ENCODE measurements around the gene S1PR4.

Gene S1PR4, protein sequence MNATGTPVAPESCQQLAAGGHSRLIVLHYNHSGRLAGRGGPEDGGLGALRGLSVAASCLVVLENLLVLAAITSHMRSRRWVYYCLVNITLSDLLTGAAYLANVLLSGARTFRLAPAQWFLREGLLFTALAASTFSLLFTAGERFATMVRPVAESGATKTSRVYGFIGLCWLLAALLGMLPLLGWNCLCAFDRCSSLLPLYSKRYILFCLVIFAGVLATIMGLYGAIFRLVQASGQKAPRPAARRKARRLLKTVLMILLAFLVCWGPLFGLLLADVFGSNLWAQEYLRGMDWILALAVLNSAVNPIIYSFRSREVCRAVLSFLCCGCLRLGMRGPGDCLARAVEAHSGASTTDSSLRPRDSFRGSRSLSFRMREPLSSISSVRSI

DNA sequence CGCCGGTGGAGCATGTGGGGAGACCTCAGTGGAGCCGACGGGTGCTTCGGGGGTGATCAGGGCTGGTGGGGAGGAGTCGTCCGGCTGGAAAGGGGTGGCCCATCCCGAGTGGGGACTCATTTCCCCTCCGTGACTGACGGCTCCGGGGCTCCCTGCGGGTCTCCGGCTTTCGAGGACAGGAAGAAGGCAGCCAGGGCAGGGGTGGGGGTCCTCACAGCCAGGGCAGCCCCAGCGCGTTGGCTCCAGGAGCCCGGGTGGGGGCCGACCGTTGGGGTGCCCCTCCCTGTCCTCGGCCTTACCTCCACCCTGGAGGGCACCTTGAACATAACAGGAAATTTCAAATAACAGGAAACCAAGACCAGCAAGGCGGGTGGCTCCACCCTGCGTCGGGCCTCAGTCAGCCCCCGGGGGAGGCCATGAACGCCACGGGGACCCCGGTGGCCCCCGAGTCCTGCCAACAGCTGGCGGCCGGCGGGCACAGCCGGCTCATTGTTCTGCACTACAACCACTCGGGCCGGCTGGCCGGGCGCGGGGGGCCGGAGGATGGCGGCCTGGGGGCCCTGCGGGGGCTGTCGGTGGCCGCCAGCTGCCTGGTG is at the start of gene S1PR4:
Gene S1PR4, plus strand, starts transcription at position 393 of the 596 bp plus-strand sequence. Its CDS starts 24 bp downstream, at position 417.
- no peak for DNase-seq

- no peak for DNase-seq
Observed at GRCh38 chr19:3129112-3129511, 49.5 kb upstream of the S1PR4 start.

- no peak for DNase-seq
Observed at GRCh38 chr19:3131168-3131567, 47.4 kb upstream of the S1PR4 start.

GRCh38 chr19:3132971-3133792 is 45.4 kb upstream of the S1PR4 start:
- no peak for DNase-seq

- no peak for DNase-seq
Observed at GRCh38 chr19:3133793-3134116, 44.8 kb upstream of the S1PR4 start.

- no peak for DNase-seq
Observed at GRCh38 chr19:3135961-3136683, 42.4 kb upstream of the S1PR4 start, which contains the start of gene GNA15. GNA15 (plus strand) TSS chr19:3136033; CDS start chr19:3136451, 418 bp downstream.

- DNase-seq, result no peak
Observed at GRCh38 chr19:3136684-3137055, 41.9 kb upstream of the S1PR4 start.

DNA sequence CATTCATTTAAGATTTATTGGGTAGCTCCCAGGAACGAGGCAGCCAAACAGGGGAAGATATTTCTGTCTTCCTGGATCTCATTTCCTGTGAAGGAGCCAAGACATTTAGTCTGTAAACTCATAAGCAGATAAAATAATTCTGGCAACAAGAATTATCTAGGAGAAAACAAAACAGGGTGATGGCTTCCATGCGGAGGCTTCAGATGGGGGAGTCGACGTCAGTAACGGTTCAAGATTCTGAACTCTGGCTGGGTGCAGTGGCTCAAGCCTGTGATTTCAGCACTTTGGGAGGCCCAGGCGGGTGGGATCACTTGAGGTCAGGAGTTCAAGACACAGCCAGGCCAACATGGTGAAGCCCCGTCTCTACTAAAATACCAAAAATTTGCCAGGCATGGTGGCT is 41.5 kb upstream of the S1PR4 start:
- DNase-seq, result no peak

DNA sequence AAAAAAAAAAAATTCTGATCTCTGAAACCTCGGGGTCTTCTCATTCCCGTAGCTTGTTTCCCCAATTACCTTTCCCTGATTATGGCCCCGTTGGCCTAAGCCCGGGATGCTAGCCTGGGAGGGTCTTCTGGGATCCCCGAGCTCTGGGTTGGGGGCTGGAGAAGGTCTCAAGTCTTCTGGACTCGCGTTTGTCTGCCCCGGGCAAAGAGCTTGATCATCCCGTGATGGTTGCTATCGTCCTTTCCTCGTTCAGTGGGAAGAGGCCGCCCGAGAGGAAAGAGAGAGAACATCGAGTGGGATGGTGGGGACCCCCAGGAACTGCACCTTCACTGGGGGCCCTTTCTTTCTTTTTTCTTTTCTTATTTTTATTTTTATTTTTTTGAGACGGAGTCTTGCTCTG is 40.3 kb upstream of the S1PR4 start:
- DNase-seq, result no peak

- DNase-seq, result no peak
Observed at GRCh38 chr19:3140667-3141038, 37.9 kb upstream of the S1PR4 start.

DNA sequence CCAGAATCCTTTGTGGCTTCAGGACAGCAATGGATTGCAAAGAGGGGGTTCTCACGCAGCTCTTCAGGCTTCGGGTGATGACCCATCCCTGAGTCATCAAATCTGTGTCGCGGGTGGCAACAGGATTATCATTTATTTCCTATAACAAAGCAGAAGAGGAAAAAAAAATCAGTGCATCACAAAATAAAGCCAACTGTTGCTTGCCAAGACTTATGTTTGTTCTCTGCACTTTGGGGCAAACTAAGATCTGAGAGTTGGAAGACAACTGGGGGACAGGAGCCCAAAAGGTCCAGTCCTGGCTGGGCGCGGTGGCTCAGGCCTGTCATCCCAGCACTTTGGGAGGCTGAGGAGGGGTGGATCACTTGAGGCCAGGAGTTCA is 36.3 kb upstream of the S1PR4 start:
- DNase-seq, result no peak

DNA sequence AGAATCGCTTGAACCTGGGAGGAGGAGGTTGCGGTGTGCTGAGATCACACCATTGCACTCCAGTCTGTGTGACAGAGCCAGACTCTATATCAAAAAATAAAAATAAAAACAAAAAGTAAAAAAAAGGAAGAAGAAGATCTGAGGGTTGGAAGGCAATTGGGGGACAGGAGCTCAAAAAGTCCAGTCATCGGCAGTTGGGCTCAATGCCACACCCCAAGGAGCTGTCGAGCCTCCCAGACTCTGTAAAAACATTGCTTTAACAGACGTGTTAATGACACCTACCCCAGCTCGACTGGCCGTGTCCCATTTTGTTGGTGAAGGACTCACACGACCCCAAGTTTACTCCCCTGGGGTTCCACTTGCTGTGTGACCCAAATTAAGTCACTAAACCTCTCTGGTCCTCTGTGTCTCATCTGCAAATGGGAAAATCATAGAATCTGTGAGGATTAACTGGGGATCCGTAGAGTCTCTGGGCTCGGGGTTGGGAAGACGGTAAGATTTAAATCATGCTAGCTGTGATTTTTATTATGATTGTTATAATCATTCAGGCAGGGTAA is 35.7 kb upstream of the S1PR4 start:
- no peak for DNase-seq

DNA sequence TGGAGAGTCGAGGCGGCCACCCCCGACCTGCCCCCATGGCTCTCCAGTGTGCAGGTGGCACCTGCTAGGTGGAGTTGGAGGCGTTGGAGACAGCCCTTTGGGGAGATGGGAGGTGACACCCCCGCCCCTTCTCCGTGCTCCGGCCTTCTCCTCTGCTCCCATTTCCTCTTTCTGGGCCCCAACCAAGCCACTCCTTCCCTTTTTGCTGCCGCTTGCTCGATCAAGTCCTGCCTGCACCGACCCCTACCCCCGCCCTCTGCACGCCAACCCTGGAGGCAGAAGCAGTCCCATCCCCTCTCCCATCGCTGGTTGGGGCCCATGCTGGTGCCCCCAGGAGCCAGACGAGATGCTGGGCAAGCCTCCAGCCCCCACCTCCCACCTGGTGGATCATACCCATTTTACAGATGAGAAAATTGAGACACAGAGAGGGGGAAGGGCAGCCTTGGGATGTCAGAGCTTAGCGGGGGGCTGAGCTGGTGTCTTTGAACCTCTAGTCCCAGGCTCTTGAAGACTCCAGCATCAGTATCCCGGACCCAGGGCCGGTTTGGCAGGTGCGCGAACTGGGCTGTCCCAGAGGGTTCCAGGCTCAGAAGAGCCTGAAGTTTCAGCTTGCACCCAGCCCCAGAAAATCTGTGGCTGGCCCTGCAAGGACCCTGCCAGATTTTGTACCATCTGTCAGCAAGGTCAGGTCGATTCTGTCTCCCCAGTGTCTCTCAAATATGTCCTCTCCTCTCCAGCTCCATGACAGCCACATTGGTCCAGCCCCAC is 32.5 kb upstream of the S1PR4 start:
- DNase-seq, result no peak

DNA sequence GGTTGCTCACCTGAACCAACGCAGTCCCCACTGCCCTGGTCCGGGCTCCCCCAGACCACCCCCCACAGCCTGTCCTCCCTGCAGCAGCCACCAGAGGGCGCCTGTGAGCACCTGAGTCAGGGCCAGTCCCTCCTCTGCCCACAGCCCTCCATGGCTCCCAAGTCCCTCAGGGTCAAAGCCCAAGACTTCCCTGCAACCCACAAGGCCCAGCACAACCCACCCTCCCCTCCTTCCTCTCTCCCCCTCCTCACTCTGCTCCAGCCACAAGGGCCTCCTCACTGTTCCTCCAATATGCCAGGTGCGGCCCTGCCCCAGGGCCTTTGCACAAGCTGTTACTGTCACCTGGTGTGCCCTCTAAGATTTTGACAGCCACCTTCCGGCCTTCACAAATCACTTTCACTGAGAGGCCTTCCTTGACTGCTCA is 31.9 kb upstream of the S1PR4 start:
- no peak for DNase-seq

GRCh38 chr19:3148503-3148902 is 30.1 kb upstream of the S1PR4 start:
- DNase-seq, result no peak

DNA sequence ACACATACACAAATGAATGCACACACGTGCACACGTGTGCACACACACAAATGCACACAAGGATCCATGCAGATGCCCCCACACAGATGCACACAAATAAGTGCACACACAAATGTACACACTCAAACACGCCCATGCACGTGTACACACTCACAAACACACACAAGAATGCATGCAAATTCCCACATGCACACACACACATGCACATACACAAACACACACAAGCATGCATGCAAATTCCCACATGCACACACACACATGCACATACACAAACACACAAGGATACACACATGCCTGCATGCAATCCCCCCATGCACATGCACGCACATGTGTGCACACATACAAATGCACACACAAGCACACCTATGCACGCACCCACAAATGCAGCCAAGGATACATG is 29.5 kb upstream of the S1PR4 start:
- no peak for DNase-seq

DNA sequence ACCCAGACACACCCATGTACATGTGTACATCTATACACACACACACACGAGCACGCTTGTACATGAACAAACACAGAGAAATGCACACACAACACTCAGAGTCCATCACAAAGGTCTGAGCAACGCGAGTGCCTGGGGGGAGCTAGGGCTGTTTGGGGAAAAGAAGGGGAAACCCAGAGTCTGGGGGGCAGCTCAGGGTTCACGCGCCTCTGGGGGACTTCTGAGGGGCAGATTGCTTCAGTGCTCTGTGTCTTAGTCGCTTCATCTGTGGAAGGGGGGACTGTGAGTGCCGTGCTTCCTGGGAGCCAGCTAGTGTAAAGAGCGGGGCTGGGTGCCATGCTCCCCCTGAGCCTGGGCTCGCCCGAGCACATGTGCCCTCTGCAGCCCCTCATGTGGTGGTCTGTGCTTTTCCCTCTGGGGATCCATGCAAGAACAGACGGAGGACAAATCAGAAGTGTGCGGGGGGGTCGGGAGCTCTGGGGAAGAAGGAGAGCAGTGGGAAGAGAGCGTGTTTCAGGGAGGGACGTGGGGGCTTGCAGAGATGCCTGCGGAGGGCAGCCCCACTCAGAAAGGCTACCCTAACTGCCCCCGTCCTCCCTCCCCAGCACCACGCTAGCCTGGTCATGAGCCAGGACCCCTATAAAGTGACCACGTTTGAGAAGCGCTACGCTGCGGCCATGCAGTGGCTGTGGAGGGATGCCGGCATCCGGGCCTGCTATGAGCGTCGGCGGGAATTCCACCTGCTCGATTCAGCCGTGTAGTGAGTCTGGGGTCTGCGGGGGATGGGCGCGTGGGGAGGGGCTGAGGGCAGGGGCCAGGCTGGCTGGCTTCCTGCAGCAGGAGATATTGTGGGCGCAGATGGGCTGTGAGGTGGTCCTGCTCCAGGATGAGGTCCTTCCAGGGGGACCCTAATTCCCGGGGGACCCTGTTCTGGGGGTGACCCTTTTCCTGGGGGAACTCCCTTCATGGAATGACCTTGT is 28.8 kb upstream of the S1PR4 start:
- DNase-seq, result no peak

DNA sequence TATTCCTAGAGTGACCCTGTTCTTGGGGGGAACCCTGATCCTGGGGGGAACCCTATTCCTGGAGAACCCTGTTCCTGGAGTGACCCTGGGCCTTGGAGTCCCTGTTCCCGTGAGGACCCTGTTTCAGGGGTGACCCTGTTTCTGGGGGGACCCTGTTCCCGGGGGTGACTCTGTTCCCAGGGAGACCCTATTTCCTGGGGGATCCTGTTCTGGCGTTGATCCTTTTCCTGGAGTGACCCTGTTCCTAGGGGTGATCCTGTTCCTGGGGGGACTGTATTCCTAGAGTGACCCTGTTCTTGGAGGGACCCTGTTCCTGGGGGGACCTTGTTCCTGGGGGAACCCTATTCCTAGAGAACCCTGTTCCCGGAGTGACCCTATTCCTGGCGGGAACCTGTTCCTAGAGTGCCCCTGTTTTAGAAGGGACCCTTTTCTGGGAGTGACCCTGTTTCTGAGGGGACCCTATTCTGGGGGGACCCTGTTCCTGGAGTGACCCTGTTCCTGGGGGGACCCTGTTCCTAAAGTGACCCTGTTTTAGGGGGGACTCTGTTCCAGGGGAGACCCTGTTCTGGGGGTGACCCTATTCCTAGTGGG is 27.7 kb upstream of the S1PR4 start:
- DNase-seq, result no peak

- no peak for DNase-seq
Observed at GRCh38 chr19:3151563-3152418, 26.8 kb upstream of the S1PR4 start.

DNA sequence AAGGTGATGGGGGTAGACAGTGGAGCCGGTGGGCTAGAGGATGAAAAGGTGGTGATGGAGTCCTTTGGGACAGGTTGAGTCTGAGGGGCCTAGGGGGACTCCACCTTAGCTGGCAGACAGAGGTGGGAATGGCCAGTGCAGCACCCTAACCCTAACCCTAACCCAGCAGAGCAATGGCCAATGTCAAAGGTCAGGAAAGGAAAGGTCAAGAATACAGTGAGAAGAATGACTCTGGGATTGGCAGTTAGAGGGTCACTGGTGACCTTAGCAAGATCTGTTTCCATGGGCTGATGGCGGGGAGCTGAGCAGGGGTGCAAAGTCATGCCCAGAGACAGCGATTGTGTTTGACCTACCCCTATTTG is 26.2 kb upstream of the S1PR4 start:
- DNase-seq, result no peak

All from NCI-H2029 treated with DMSO at 0.1 percent for 48 hours (cell line).